Spinal cord (tissue), 10 donors: Measurements from ENCODE around the gene RHOV. TPM values are rescaled to one million over a fixed set of nuclear protein-coding genes. Genes with fewer than 3 reads are reported as not detected.
A peak's percentile ranks its signal among the peaks of the same experiment; 100 is the strongest.

Experiments
- DNase-seq, 6 donors: peaks; one replicate each; pipeline versions ENCODE4 v3.0.0 to v3.0.0-alpha.2; 2013 to 2015; ENCODE audit warnings: low spot score in 6 of 6, low read depth in 4 of 6
- H3K27ac ChIP-seq: one replicate; pipeline ENCODE4 v1.5.1; 2013; ENCODE audit warnings: low read depth, low read length, control low read depth
- H3K27me3 ChIP-seq: one replicate; pipeline ENCODE4 v1.6.1; 2013; ENCODE audit warnings: low read length; ENCODE audit not compliant: control insufficient read depth, insufficient read depth
- H3K36me3 ChIP-seq: one replicate; pipeline ENCODE4 v1.6.1; 2013; ENCODE audit warnings: low read length; ENCODE audit not compliant: control insufficient read depth, insufficient read depth
- H3K4me1 ChIP-seq: one replicate; pipeline ENCODE4 v1.6.1; 2013; ENCODE audit warnings: low read length; ENCODE audit not compliant: control insufficient read depth, insufficient read depth
- H3K4me3 ChIP-seq: one replicate; pipeline ENCODE4 v1.5.1; 2013; ENCODE audit warnings: low read depth, low read length, control low read depth
- H3K9me3 ChIP-seq: one replicate; pipeline ENCODE4 v1.6.1; 2013; ENCODE audit warnings: low read length; ENCODE audit not compliant: control insufficient read depth, insufficient read depth
- WGBS: methylation state at CpG from one replicate; pipeline ENCODE4 v1.1.5; 2013; ENCODE audit warnings: missing lambda C conversion rate; ENCODE audit not compliant: insufficient coverage; 5-methylcytosine and 5-hydroxymethylcytosine counted together
- polyA plus RNA-seq, 2 donors: library from polyadenylated mRNA; unstranded; fragments of 120-200 nt; gene quantifications; one replicate each; pipeline ENCODE4 v1.2.1, GENCODE V29; 2013; ENCODE audit not compliant: insufficient read length in 2 of 2
- total RNA-seq, 2 donors: library from RNA; depleted of rRNA in 1 of 2; stranded (reverse); fragments of 120-200 nt in 1 of 2; fragments of >200 nt in 1 of 2; gene quantifications; one replicate each; pipeline versions ENCODE4 v1.2.3 to v1.2.4, GENCODE V29; 2013 to 2014
- donor health status: healthy.

Gene RHOV
- total and polyA plus RNA-seq, 4 donors: 1.7 to 12.2 (median 6.1) TPM

- no peak overlapping the region for H3K4me3 ChIP-seq
- no peak overlapping the region for H3K27ac ChIP-seq
- WGBS: 81% methylated on average over 6 of the region's 8 CpGs
- H3K4me1 ChIP-seq: no peaks in the 10 kb centered on the region
- peaks cover 6% of the 10 kb centered on the region for H3K36me3 ChIP-seq
- H3K27me3 ChIP-seq: peaks cover 18% of the 10 kb centered on the region
- no peaks in the 10 kb centered on the region for H3K9me3 ChIP-seq
- DNase-seq: no peak
These were observed 23.4 kb downstream of the RHOV start for GRCh38 chr15:40850576-40851112.

DNA sequence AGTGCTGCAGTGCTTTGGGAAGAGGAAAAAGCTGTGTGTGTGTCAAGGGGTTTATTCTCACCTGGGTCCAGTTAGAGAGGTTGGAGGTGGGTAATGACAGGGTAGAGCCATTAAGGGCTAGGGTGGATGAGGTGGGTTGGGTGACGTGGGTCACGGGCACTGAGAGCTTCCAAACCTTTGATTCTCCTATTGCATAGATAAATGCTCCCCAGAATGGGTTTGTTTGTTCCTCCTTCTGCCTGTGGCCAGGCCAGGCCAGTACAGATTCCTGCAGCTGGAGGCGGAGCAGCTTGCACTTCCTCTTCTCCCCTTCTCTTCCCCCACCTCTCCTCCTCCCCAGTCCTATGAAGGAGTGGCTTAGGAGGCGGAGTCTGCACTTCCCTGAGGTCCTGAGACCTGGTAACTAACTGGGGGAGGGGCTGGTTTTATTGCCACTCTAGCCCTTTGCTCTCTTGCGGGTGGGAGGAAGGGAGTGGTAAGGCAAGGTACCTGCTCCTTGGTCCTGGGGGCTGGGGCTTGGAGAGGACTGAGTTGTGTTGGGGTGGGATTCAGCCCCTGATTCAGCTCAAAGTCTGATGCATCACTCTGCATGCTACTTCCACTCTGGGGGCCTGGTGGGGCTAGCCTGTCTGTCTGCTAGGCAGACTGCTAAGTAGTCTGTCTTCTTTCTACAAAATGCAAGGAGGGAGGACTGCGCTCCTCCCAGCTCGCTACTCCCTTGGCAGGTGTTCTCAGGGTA is 26.6 kb downstream of the RHOV start:
- DNase-seq: no peak
- Histone ChIP-seq H3K4me1 (peaks cover 16% of the 10 kb centered on the region), H3K27me3 (peaks cover 46% of the 10 kb centered on the region), H3K4me3 (no peak overlapping the region), H3K36me3 (no peaks in the 10 kb centered on the region), H3K9me3 (no peaks in the 10 kb centered on the region), H3K27ac (no peak overlapping the region)
- 61% methylated on average over 4 of the region's 7 CpGs for WGBS

- Histone ChIP-seq H3K27ac (no peak overlapping the region), H3K4me1 (peaks cover 16% of the 10 kb centered on the region), H3K36me3 (no peaks in the 10 kb centered on the region), H3K9me3 (no peaks in the 10 kb centered on the region), H3K27me3 (peaks cover 49% of the 10 kb centered on the region), H3K4me3 (no peak overlapping the region)
- no peak for DNase-seq
These were observed 27.2 kb downstream of the RHOV start for GRCh38 chr15:40846841-40847222.

DNA sequence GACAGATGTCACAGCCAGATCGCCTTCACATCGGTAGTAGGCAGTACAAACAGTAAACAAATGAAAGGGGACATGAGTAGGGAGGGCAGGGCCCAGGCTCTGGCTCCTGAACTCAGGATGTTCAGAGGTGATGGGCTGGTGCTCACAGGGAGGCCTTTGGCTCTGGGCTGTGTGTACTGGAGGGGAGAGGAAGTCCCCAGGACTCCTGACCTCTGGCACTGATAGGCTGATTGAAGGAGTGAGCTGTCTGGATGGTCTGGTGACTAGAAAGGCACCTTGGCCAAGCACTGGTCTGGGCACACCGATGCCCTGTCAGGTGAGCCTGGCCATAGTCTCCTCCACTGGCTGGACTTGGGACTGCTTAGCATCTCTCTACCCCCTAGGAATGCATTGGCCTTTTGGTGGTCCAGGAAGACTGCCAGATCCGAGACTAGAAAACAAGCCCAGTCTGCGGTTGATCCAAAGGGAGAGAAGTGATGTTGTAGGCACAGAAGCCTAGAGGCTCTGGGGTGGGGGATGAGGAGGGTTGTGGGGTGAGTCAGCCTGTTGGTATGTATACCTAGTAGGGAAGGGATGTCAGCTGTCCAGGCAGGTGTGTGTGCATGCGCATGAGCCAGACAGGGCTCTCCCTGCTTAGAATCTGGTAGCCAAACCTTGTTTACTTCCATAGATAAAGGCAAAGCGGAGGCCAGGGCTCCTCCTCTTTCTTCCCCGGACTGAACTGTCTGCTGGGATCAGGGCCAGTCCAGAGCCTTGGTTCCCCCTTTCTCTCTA is 28.3 kb downstream of the RHOV start:
- Histone ChIP-seq H3K27me3 (peaks cover 49% of the 10 kb centered on the region), H3K4me3 (no peak overlapping the region), H3K36me3 (no peaks in the 10 kb centered on the region), H3K4me1 (peaks cover 16% of the 10 kb centered on the region), H3K27ac (no peak overlapping the region), H3K9me3 (no peaks in the 10 kb centered on the region)
- 72% methylated on average over 7 of the region's 8 CpGs for WGBS
- no peak for DNase-seq

DNA sequence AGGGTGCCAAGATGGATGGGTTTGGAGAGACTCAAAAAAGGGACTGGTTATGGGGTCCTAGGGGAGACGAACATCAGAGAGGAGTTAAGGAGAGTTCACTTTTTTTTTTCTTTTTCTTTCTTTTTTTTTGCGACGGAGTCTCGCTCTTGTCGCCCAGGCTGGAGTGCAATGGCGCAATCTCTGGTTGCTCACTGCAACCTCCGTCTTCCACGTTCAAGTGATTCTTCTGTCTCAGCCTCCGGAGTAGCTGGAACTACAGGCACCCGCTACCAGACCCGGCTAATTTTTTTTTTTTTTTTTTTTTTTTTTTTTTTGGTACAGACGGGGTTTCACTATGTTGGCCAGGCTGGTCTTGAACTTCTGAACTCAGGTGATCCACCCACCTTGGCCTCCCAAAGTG is 29.0 kb downstream of the RHOV start:
- peaks cover 16% of the 10 kb centered on the region for H3K4me1 ChIP-seq
- H3K4me3 ChIP-seq: peak overlapping the region; percentile 26
- H3K27me3 ChIP-seq: peaks cover 49% of the 10 kb centered on the region
- DNase-seq: no peak
- WGBS: 72% methylated on average over 5 of the region's 12 CpGs
- H3K27ac ChIP-seq: no peak overlapping the region
- no peaks in the 10 kb centered on the region for H3K36me3 ChIP-seq
- H3K9me3 ChIP-seq: no peaks in the 10 kb centered on the region

DNA sequence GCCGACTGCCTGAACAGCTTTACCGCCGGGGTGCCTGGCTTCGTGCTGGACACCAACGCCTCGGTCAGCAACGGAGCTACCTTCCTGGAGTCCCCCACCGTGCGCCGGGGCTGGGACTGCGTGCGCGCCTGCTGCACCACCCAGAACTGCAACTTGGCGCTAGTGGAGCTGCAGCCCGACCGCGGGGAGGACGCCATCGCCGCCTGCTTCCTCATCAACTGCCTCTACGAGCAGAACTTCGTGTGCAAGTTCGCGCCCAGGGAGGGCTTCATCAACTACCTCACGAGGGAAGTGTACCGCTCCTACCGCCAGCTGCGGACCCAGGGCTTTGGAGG is 29.4 kb downstream of the RHOV start:
- DNase-seq: peak in 2 of 6 donors; percentile 13 to 28
- Histone ChIP-seq H3K4me1 (peaks cover 16% of the 10 kb centered on the region), H3K27ac (no peak overlapping the region), H3K4me3 (peak overlapping the region; percentile 26), H3K27me3 (peaks cover 49% of the 10 kb centered on the region), H3K36me3 (no peaks in the 10 kb centered on the region), H3K9me3 (no peaks in the 10 kb centered on the region)
- WGBS: under 1% methylated on average over 24 of the region's 28 CpGs

DNA sequence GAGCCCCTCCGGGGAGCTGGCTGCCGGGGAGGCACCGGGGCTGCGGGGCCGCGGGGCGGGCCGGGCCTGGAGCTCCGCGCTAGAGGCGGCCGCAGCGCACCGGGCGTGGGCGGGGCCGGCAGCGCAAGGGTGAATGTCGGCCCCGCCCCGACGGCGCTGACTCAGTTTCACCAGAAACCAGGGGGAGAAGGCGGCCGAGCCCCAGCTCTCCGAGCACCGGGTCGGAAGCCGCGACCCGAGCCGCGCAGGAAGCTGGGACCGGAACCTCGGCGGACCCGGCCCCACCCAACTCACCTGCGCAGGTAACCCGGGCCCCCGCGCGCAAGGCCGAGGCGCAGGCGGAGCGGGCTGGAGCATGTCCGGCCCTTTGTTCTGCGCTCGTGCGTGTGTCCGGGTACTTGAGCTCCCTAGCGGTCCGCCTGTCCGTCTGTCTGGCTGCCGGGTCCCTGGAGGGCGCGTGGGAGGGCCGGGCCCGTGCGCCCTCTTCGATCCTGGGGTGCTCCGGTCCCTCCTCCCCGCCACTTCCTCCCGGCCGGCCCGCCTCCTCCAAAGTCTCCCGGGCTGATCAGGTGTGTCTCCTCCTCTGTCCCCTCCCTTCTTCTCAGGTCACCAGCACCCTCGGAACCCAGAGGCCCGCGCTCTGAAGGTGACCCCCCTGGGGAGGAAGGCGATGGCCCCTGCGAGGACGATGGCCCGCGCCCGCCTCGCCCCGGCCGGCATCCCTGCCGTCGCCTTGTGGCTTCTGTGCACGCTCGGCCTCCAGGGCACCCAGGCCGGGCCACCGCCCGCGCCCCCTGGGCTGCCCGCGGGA is 29.9 kb downstream of the RHOV start, which contains the start of gene SPINT1:
TSS of gene SPINT1 (plus strand) at position 164 of the 811 bp plus-strand sequence. CDS start at position 671, 507 bp downstream.
- peaks cover 49% of the 10 kb centered on the region for H3K27me3 ChIP-seq
- no peak for DNase-seq
- H3K9me3 ChIP-seq: no peaks in the 10 kb centered on the region
- H3K27ac ChIP-seq: no peak within 1 kb of the TSS
- H3K4me3 ChIP-seq: peak within 1 kb of the TSS; percentile 26
- H3K36me3 ChIP-seq: no peaks in the 10 kb centered on the region
- peaks cover 16% of the 10 kb centered on the region for H3K4me1 ChIP-seq
- WGBS: under 1% methylated on average over 89 of the region's 89 CpGs

GRCh38 chr15:40843261-40843884 is 30.7 kb downstream of the RHOV start:
- H3K9me3 ChIP-seq: no peaks in the 10 kb centered on the region
- H3K27ac ChIP-seq: no peak overlapping the region
- H3K4me1 ChIP-seq: peaks cover 16% of the 10 kb centered on the region
- H3K27me3 ChIP-seq: peaks cover 49% of the 10 kb centered on the region
- peak overlapping the region; percentile 16 for H3K4me3 ChIP-seq
- H3K36me3 ChIP-seq: no peaks in the 10 kb centered on the region
- no peak for DNase-seq
- WGBS: 6% methylated on average over 34 of the region's 34 CpGs

DNA sequence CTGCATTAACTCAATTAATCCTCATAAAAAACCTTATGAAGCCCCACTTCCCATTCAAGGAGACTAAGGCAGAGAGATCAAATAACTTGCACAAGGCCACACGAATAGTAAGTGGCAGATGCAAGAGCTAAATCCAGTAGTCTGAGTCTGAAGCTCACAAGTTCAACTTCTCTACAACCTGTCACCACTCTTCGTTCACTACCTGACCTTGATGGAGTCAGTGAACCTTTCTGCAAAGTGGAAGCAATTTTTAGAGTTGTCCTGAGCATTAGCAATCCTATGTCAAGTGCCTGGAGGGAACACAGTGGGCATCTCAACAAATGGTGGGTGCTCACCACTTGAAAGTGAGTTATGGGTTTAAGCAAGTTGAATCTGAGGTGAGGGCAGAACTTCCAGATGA is 32.3 kb downstream of the RHOV start:
- WGBS: 100% methylated on average over 1 of the region's 2 CpGs

More for the DNA sequence above, 32.3 kb downstream of the RHOV start:
- no peak overlapping the region for H3K4me3 ChIP-seq
- H3K27ac ChIP-seq: no peak overlapping the region
- no peaks in the 10 kb centered on the region for H3K36me3 ChIP-seq
- DNase-seq: no peak
- no peaks in the 10 kb centered on the region for H3K9me3 ChIP-seq
- H3K27me3 ChIP-seq: peaks cover 42% of the 10 kb centered on the region
- peaks cover 16% of the 10 kb centered on the region for H3K4me1 ChIP-seq
